GM23338 (cell line): Measurements from ENCODE around the gene DMRTC2. TPM values are rescaled to one million over a fixed set of nuclear protein-coding genes. Genes with fewer than 3 reads are reported as not detected.

ENCODE experiments used
- ATAC-seq: fragments of 200-7000 bp; cut with Tn5 transposase; 3 replicates; pipeline ENCODE4 v1.9.1; 2020
- DNase-seq: peaks from one replicate; pipeline ENCODE4 v3.0.0-alpha.2; 2015; ENCODE audit warnings: low spot score
- H2AFZ ChIP-seq: fragments of 200-600 bp; sonication (generic); 2 replicates; pipeline ENCODE4 v1.8.0; 2016; ENCODE audit warnings: antibody characterized with exemption, mild to moderate bottlenecking, moderate library complexity
- H3F3A ChIP-seq: fragments of 200-600 bp; sonication (generic); replicated peaks from 2 replicates; pipeline ENCODE4 v1.8.0; 2017; ENCODE audit warnings: antibody characterized with exemption, mixed run types, low read depth
- H3K27ac ChIP-seq: fragments of 200-600 bp; sonication (generic); 2 replicates; pipeline ENCODE4 v1.6.1; 2016; ENCODE audit warnings: low read depth
- H3K27me3 ChIP-seq: fragments of 200-600 bp; sonication (generic); 2 replicates; pipeline ENCODE4 v1.8.0; 2016; ENCODE audit warnings: mild to moderate bottlenecking, mixed run types, moderate library complexity; ENCODE audit not compliant: insufficient read depth
- H3K36me3 ChIP-seq: fragments of 200-600 bp; sonication (generic); 2 replicates; pipeline ENCODE4 v1.8.0; 2016; ENCODE audit warnings: mild to moderate bottlenecking; ENCODE audit not compliant: insufficient read depth
- H3K4me1 ChIP-seq: fragments of 200-600 bp; sonication (generic); 2 replicates; pipeline ENCODE4 v1.8.0; 2016; ENCODE audit warnings: mild to moderate bottlenecking, moderate library complexity; ENCODE audit not compliant: insufficient read depth
- H3K4me2 ChIP-seq: fragments of 200-600 bp; sonication (generic); 2 replicates; pipeline ENCODE4 v1.7.1; 2017; ENCODE audit warnings: mixed run types
- H3K4me3 ChIP-seq: fragments of 200-600 bp; sonication (generic); 2 replicates; pipeline ENCODE4 v1.6.1; 2016; ENCODE audit warnings: mixed run types
- H3K79me2 ChIP-seq: fragments of 200-600 bp; sonication (generic); replicated peaks from 2 replicates; pipeline ENCODE4 v1.8.0; 2017; ENCODE audit warnings: mild to moderate bottlenecking; ENCODE audit not compliant: insufficient read depth
- H3K9me2 ChIP-seq: fragments of 200-600 bp; sonication (generic); 2 replicates; pipeline ENCODE4 v1.8.0; 2017; ENCODE audit not compliant: insufficient read depth
- H4K20me1 ChIP-seq: fragments of 200-600 bp; sonication (generic); replicated peaks from 2 replicates; pipeline ENCODE4 v1.8.0; 2017; ENCODE audit warnings: mild to moderate bottlenecking; ENCODE audit not compliant: insufficient read depth
- H3K27ac Mint-ChIP-seq: 2 replicates; pipeline ENCODE4 v1.8.0; 2020; ENCODE audit warnings: inconsistent platforms, mild to moderate bottlenecking, moderate library complexity, mixed read lengths
- H3K27me3 Mint-ChIP-seq: 3 replicates; pipeline ENCODE4 v1.8.0; 2022; ENCODE audit warnings: low read depth, mild to moderate bottlenecking, moderate library complexity, mixed read lengths, inconsistent platforms; ENCODE audit not compliant: insufficient read depth, poor library complexity
- H3K36me3 Mint-ChIP-seq: 3 replicates; pipeline ENCODE4 v1.8.0; 2021; ENCODE audit warnings: low read depth, mild to moderate bottlenecking, inconsistent platforms, moderate library complexity, mixed read lengths
- H3K4me1 Mint-ChIP-seq: 3 replicates; pipeline ENCODE4 v1.8.0; 2020; ENCODE audit warnings: mild to moderate bottlenecking, inconsistent platforms, mixed read lengths
- H3K4me3 Mint-ChIP-seq: 3 replicates; pipeline ENCODE4 v1.8.0; 2021; ENCODE audit warnings: moderate library complexity, mild to moderate bottlenecking, inconsistent platforms, mixed read lengths
- H3K9me3 Mint-ChIP-seq: 3 replicates; pipeline ENCODE4 v1.8.0; 2020; ENCODE audit warnings: moderate library complexity, mild to moderate bottlenecking, inconsistent platforms, mixed read lengths
- EZH2phosphoT487 ChIP-seq: fragments of 200-600 bp; sonication (generic); IDR thresholded peaks from one replicate; pipeline ENCODE4 v1.8.1; 2018; ENCODE audit warnings: antibody characterized with exemption; ENCODE audit not compliant: unreplicated experiment
- JUNB ChIP-seq: IDR thresholded peaks from one replicate; pipeline ENCODE4 v1.6.1; 2016; ENCODE audit warnings: antibody characterized with exemption; ENCODE audit not compliant: unreplicated experiment
- NANOG ChIP-seq: IDR thresholded peaks from 2 replicates; pipeline ENCODE4 v1.6.1; 2016; ENCODE audit warnings: antibody characterized with exemption, borderline replicate concordance
- ZNF114 ChIP-seq: fragments of 250-450 bp; sonication (Bioruptor Pico); IDR thresholded peaks from 2 replicates; pipeline ENCODE4 v1.5.0; 2020; ENCODE audit warnings: mild to moderate bottlenecking, moderate library complexity
- ZNF331 ChIP-seq: fragments of 250-450 bp; sonication (Bioruptor Pico); IDR thresholded peaks from 2 replicates; pipeline ENCODE4 v1.5.0; 2020; ENCODE audit warnings: low read depth, mild to moderate bottlenecking, moderate library complexity
- polyA plus RNA-seq: library from polyadenylated mRNA; unstranded; fragments of >200 nt; fragmentation: Nextera tagmentation; extraction: Ambion mirVana; gene quantifications from 2 replicates; pipeline ENCODE4 v1.2.1, GENCODE V29; 2016
- total RNA-seq: library from RNA; depleted of rRNA; stranded (reverse); fragments of >200 nt; shearing (Covaris generic); gene quantifications from 2 replicates; pipeline ENCODE4 v1.2.3, GENCODE V29; 2014
- TF ChIP-seq, protein P1 (sequence below), 2 experiments: fragments of 200-600 bp in 1 of 2; sonication (generic) in 1 of 2; conservative IDR thresholded peaks; 2 replicates each; pipeline versions ENCODE4 v1.5.1 to v1.6.1; 2016 to 2017; ENCODE audit warnings: antibody characterized with exemption in 2 of 2, low read depth in 2 of 2, mild to moderate bottlenecking in 2 of 2, moderate library complexity in 1 of 2
- TF ChIP-seq, protein P2 (sequence below): IDR thresholded peaks from one replicate; pipeline ENCODE4 v1.6.1; 2018; ENCODE audit warnings: antibody characterized with exemption; ENCODE audit not compliant: unreplicated experiment

The DMRTC2 gene
- total and polyA plus RNA-seq, 2 experiments from 2014 or later: 0.21 TPM; not detected in 1

DNA sequence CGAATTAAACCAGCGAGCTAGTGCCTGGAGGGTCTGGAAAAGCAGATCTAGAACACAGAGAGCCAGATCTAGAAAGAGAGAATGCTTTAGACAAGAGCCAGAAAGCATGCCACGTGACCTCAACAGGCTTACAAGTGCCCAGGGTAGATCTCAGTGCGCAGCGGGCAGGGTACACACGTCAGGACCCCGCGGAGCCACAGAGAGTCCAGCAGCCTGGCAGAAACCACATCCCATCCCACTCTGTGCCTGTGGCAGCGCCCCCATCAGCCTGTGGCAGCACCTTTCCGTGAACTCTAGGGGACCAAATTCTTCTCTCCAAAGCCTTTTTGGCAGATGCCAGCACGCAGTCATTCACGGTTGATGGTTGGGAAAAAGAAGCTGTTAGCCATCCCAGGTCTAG, 44.1 kb downstream of the DMRTC2 start:
- Mint-ChIP-seq H3K27ac (no peak overlapping the region), H3K9me3 (peaks cover 3% of the 10 kb centered on the region; the same call in 1 of the 3 replicates), H3K4me1 (peaks cover 42% of the 10 kb centered on the region), H3K36me3 (peaks cover 19% of the 10 kb centered on the region; the same call in 2 of the 3 replicates), H3K4me3 (no peak overlapping the region), H3K27me3 (peaks cover 9% of the 10 kb centered on the region)
- Histone ChIP-seq H2AFZ (no peak overlapping the region), H3K27ac (no peak overlapping the region), H3K9me2 (no peaks in the 10 kb centered on the region), H3F3A (peaks cover 15% of the 10 kb centered on the region), H3K4me3 (no peak overlapping the region), H3K36me3 (no peaks in the 10 kb centered on the region), H3K4me2 (no peak overlapping the region), H4K20me1 (peaks cover 4% of the 10 kb centered on the region; the same call in 1 of the 2 replicates), H3K79me2 (peaks cover 6% of the 10 kb centered on the region; the same call in 1 of the 2 replicates), H3K27me3 (no peaks in the 10 kb centered on the region), H3K4me1 (peaks cover 26% of the 10 kb centered on the region)
- DNase-seq (no peak), ATAC-seq (no peak)
- TF ChIP-seq, protein P1, sequence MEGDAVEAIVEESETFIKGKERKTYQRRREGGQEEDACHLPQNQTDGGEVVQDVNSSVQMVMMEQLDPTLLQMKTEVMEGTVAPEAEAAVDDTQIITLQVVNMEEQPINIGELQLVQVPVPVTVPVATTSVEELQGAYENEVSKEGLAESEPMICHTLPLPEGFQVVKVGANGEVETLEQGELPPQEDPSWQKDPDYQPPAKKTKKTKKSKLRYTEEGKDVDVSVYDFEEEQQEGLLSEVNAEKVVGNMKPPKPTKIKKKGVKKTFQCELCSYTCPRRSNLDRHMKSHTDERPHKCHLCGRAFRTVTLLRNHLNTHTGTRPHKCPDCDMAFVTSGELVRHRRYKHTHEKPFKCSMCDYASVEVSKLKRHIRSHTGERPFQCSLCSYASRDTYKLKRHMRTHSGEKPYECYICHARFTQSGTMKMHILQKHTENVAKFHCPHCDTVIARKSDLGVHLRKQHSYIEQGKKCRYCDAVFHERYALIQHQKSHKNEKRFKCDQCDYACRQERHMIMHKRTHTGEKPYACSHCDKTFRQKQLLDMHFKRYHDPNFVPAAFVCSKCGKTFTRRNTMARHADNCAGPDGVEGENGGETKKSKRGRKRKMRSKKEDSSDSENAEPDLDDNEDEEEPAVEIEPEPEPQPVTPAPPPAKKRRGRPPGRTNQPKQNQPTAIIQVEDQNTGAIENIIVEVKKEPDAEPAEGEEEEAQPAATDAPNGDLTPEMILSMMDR (conservative IDR thresholded peaks at IDR 0.05; ENCODE audit: low read depth in 2 of 2): peak; percentile 24 to 36
- no peak for TF ChIP-seq ZNF114 (CRISPR knock-in tag)

DNA sequence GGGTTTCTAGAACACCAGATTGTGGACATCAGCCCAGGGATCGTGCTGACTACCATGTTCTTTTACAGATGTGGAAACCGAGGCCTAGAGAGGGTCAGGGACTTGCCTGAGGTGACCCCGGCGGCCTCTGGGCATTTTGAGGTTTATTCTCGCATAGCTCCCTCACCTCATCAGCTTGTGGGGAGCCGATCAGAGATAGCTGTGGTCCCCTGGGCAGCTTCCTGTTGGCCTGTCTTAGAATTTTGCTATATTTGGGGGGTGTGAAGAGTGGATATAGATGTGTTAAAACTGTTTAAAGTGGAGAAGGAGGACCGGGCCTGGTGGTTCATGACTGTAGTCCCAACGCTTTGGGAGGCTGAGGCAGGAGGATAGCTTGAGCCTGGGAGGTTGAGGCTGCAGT, 45.1 kb downstream of the DMRTC2 start:
- Mint-ChIP-seq H3K27me3 (peaks cover 9% of the 10 kb centered on the region), H3K9me3 (peaks cover 3% of the 10 kb centered on the region; the same call in 1 of the 3 replicates), H3K4me1 (peaks cover 41% of the 10 kb centered on the region), H3K4me3 (no peak overlapping the region), H3K27ac (no peak overlapping the region), H3K36me3 (peaks cover 19% of the 10 kb centered on the region; the same call in 2 of the 3 replicates)
- H3K4me1 ChIP-seq: peaks cover 22% of the 10 kb centered on the region
- H3K27ac ChIP-seq: no peak overlapping the region
- no peaks in the 10 kb centered on the region for H3K9me2 ChIP-seq
- no peak for ATAC-seq
- no peak overlapping the region for H2AFZ ChIP-seq
- H3K27me3 ChIP-seq: no peaks in the 10 kb centered on the region
- H4K20me1 ChIP-seq: peaks cover 4% of the 10 kb centered on the region; the same call in 1 of the 2 replicates
- no peaks in the 10 kb centered on the region for H3K36me3 ChIP-seq
- H3K4me3 ChIP-seq: no peak overlapping the region
- no peak overlapping the region for H3K4me2 ChIP-seq
- peaks cover 15% of the 10 kb centered on the region for H3F3A ChIP-seq
- no peak for DNase-seq
- peaks cover 3% of the 10 kb centered on the region; the same call in 1 of the 2 replicates for H3K79me2 ChIP-seq
- TF ChIP-seq, protein P1 (conservative IDR thresholded peaks at IDR 0.05; ENCODE audit: low read depth in 2 of 2): no peak
- TF ChIP-seq NANOG (no peak), EZH2phosphoT487 (no peak), JUNB (no peak), ZNF114 (CRISPR knock-in tag) (no peak), ZNF331 (CRISPR knock-in tag) (no peak)
- TF ChIP-seq, protein P2, sequence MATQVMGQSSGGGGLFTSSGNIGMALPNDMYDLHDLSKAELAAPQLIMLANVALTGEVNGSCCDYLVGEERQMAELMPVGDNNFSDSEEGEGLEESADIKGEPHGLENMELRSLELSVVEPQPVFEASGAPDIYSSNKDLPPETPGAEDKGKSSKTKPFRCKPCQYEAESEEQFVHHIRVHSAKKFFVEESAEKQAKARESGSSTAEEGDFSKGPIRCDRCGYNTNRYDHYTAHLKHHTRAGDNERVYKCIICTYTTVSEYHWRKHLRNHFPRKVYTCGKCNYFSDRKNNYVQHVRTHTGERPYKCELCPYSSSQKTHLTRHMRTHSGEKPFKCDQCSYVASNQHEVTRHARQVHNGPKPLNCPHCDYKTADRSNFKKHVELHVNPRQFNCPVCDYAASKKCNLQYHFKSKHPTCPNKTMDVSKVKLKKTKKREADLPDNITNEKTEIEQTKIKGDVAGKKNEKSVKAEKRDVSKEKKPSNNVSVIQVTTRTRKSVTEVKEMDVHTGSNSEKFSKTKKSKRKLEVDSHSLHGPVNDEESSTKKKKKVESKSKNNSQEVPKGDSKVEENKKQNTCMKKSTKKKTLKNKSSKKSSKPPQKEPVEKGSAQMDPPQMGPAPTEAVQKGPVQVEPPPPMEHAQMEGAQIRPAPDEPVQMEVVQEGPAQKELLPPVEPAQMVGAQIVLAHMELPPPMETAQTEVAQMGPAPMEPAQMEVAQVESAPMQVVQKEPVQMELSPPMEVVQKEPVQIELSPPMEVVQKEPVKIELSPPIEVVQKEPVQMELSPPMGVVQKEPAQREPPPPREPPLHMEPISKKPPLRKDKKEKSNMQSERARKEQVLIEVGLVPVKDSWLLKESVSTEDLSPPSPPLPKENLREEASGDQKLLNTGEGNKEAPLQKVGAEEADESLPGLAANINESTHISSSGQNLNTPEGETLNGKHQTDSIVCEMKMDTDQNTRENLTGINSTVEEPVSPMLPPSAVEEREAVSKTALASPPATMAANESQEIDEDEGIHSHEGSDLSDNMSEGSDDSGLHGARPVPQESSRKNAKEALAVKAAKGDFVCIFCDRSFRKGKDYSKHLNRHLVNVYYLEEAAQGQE: no peak
